ENCODE data around the gene SPTLC3. TPM values are rescaled to one million over a fixed set of nuclear protein-coding genes. Genes with fewer than 3 reads are reported as not detected.

SPTLC3 gene
- polyA plus RNA-seq, 1 donor from 2014 or later = not detected

DNA sequence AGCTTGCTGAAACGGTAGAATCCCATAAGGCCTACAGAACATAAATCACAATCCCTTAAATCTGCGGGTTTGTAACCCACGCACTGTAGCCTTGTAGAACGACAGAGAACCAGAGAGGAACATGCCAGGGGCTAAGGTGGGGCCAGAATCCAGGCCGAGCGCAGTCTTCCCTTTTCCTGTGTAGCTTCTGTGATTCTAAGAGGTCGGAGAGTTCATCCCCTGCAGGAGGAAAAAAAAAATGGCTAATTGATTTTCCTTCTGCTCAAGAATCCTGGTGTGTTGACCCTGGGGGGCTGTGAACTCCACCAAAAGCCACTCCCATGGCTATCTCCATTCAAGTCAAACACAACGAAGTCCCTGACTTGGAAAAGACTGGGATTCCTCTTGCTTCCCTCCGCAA, 96.3 kb downstream of the SPTLC3 start:
- Histone ChIP-seq H3K27ac (ENCODE audit: low read length) (no peak overlapping the region), H3K9ac (ENCODE audit: low read length) (no peak overlapping the region), H3F3A (ENCODE audit: insufficient read depth, low read length, poor library complexity, severe bottlenecking) (no peaks in the 10 kb centered on the region), H3K36me3 (ENCODE audit: insufficient read depth, low read length) (no peaks in the 10 kb centered on the region), H3K27me3 (ENCODE audit: insufficient read depth, low read depth, low read length) (no peaks in the 10 kb centered on the region), H3K79me2 (replicated peaks; ENCODE audit: insufficient read depth, low read length) (no peaks in the 10 kb centered on the region), H2AFZ (ENCODE audit: low read depth, low read length) (no peak overlapping the region), H3K9me3 (ENCODE audit: low read length) (no peaks in the 10 kb centered on the region), H3K4me2 (ENCODE audit: low read length) (no peak overlapping the region), H3K4me3 (ENCODE audit: low read length) (no peak overlapping the region), H3K9me2 (ENCODE audit: insufficient read depth, low read length) (no peaks in the 10 kb centered on the region), H4K20me1 (ENCODE audit: insufficient read depth) (no peaks in the 10 kb centered on the region)
- TF ChIP-seq EZH2 (IDR thresholded peaks at IDR 0.05; ENCODE audit: borderline replicate concordance, insufficient read depth, low read length, poor library complexity, severe bottlenecking) (no peak), EP300 (conservative IDR thresholded peaks at IDR 0.05; ENCODE audit: poor library complexity, severe bottlenecking) (no peak), TAF1 (IDR thresholded peaks at IDR 0.05; ENCODE audit: low read depth) (no peak), SMC3 (conservative IDR thresholded peaks at IDR 0.05; ENCODE audit: poor library complexity) (no peak), RAD21 (conservative IDR thresholded peaks at IDR 0.05) (no peak), POLR2AphosphoS5 (IDR thresholded peaks at IDR 0.05) (no peak), MXI1 (conservative IDR thresholded peaks at IDR 0.05; ENCODE audit: poor library complexity, severe bottlenecking) (no peak)
- TF ChIP-seq, protein P1, sequence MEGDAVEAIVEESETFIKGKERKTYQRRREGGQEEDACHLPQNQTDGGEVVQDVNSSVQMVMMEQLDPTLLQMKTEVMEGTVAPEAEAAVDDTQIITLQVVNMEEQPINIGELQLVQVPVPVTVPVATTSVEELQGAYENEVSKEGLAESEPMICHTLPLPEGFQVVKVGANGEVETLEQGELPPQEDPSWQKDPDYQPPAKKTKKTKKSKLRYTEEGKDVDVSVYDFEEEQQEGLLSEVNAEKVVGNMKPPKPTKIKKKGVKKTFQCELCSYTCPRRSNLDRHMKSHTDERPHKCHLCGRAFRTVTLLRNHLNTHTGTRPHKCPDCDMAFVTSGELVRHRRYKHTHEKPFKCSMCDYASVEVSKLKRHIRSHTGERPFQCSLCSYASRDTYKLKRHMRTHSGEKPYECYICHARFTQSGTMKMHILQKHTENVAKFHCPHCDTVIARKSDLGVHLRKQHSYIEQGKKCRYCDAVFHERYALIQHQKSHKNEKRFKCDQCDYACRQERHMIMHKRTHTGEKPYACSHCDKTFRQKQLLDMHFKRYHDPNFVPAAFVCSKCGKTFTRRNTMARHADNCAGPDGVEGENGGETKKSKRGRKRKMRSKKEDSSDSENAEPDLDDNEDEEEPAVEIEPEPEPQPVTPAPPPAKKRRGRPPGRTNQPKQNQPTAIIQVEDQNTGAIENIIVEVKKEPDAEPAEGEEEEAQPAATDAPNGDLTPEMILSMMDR (IDR thresholded peaks at IDR 0.05; ENCODE audit: poor library complexity, severe bottlenecking) = no peak

DNA sequence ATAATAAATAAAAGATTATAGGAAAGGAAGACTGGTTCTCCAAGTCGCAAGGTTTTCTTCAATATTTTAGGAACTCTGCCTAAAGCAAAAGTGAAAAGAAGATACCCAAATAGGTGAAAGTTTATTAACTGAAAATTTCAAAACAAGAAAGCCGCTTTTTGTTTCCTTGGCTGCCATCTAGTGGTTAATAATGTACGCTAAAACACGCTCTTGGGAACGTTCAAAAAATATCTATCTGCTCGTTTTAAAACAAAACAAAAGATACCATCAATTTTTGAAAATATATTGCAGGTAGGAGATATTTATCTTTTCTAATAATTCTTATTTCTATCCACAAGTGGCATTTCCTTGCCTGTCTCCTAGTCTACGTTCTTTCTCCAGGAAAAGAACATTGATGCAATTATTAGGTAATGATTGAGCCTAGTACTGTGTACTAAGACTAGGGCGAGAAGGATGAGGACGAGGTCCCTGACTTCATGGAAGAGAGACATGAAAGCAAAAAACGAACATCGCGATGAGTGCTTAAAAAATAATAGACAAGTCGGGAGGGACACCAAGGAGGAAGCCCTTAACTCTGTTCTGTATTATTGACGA, 97.2 kb downstream of the SPTLC3 start:
- no peaks in the 10 kb centered on the region for H3K79me2 ChIP-seq (replicated peaks; ENCODE audit: insufficient read depth, low read length)
- no peaks in the 10 kb centered on the region for H3F3A ChIP-seq (ENCODE audit: insufficient read depth, low read length, poor library complexity, severe bottlenecking)
- H3K27me3 ChIP-seq (ENCODE audit: insufficient read depth, low read depth, low read length) = no peaks in the 10 kb centered on the region
- no peak overlapping the region for H3K4me2 ChIP-seq (ENCODE audit: low read length)
- no peaks in the 10 kb centered on the region for H3K9me3 ChIP-seq (ENCODE audit: low read length)
- no peaks in the 10 kb centered on the region for H3K36me3 ChIP-seq (ENCODE audit: insufficient read depth, low read length)
- H4K20me1 ChIP-seq (ENCODE audit: insufficient read depth) = no peaks in the 10 kb centered on the region
- no peaks in the 10 kb centered on the region for H3K9me2 ChIP-seq (ENCODE audit: insufficient read depth, low read length)
- H3K27ac ChIP-seq (ENCODE audit: low read length) = no peak overlapping the region
- H3K9ac ChIP-seq (ENCODE audit: low read length) = no peak overlapping the region
- no peak overlapping the region for H3K4me3 ChIP-seq (ENCODE audit: low read length)
- TF ChIP-seq POLR2AphosphoS5 (IDR thresholded peaks at IDR 0.05) (no peak), SMC3 (conservative IDR thresholded peaks at IDR 0.05; ENCODE audit: poor library complexity) (peak; percentile 84), EP300 (conservative IDR thresholded peaks at IDR 0.05; ENCODE audit: poor library complexity, severe bottlenecking) (no peak), TAF1 (IDR thresholded peaks at IDR 0.05; ENCODE audit: low read depth) (no peak), MXI1 (conservative IDR thresholded peaks at IDR 0.05; ENCODE audit: poor library complexity, severe bottlenecking) (no peak), EZH2 (IDR thresholded peaks at IDR 0.05; ENCODE audit: borderline replicate concordance, insufficient read depth, low read length, poor library complexity, severe bottlenecking) (no peak), RAD21 (conservative IDR thresholded peaks at IDR 0.05) (peak; percentile 80)
- TF ChIP-seq, protein P2, sequence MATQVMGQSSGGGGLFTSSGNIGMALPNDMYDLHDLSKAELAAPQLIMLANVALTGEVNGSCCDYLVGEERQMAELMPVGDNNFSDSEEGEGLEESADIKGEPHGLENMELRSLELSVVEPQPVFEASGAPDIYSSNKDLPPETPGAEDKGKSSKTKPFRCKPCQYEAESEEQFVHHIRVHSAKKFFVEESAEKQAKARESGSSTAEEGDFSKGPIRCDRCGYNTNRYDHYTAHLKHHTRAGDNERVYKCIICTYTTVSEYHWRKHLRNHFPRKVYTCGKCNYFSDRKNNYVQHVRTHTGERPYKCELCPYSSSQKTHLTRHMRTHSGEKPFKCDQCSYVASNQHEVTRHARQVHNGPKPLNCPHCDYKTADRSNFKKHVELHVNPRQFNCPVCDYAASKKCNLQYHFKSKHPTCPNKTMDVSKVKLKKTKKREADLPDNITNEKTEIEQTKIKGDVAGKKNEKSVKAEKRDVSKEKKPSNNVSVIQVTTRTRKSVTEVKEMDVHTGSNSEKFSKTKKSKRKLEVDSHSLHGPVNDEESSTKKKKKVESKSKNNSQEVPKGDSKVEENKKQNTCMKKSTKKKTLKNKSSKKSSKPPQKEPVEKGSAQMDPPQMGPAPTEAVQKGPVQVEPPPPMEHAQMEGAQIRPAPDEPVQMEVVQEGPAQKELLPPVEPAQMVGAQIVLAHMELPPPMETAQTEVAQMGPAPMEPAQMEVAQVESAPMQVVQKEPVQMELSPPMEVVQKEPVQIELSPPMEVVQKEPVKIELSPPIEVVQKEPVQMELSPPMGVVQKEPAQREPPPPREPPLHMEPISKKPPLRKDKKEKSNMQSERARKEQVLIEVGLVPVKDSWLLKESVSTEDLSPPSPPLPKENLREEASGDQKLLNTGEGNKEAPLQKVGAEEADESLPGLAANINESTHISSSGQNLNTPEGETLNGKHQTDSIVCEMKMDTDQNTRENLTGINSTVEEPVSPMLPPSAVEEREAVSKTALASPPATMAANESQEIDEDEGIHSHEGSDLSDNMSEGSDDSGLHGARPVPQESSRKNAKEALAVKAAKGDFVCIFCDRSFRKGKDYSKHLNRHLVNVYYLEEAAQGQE (IDR thresholded peaks at IDR 0.05; ENCODE audit: borderline replicate concordance) = no peak
- TF ChIP-seq, protein P1 (IDR thresholded peaks at IDR 0.05; ENCODE audit: poor library complexity, severe bottlenecking) = peak; percentile 77
- H2AFZ ChIP-seq (ENCODE audit: low read depth, low read length) = no peak overlapping the region

Measured in neural cell (in vitro differentiated cells).